ENCODE results near the gene SASS6. TPM values are rescaled to one million over a fixed set of nuclear protein-coding genes. Genes with fewer than 3 reads are reported as not detected.

The SASS6 gene
- total RNA-seq, 2 experiments from 2014 or later = 14.5 to 17.1 TPM

DNA sequence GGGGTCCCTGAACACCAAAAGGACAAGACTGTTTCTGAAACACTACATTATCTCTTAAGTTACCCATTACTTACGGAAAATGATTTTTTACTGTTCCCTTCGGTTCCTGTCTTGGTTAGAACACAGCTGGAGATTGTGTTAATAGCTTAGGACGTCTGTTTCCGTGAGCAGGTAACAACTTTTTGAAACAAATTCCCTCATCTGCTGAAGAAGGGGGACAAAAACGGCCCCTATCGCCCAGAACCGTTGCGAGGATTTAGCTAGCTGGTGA, 95.1 kb downstream of the SASS6 start:
- no peak for DNase-seq
- H3K27me3 Mint-ChIP-seq = no peaks in the 10 kb centered on the region
- no peaks in the 10 kb centered on the region for H3K9me3 Mint-ChIP-seq
- peaks cover 43% of the 10 kb centered on the region for H3K4me1 Mint-ChIP-seq
- H3K27ac Mint-ChIP-seq = peak overlapping the region; percentile 96
- ChIA-PET POLR2A (no interaction called here), CTCF (interaction anchor here (0.9 to 1.2 kb wide), 2 partner anchors 9 to 11 kb away, joined by 3 to 4 read pairs; no protein-coding TSS in a partner anchor)
- H3K4me3 Mint-ChIP-seq = peak overlapping the region; percentile 87
- H3K36me3 Mint-ChIP-seq (ENCODE audit: low read depth) = peaks cover 17% of the 10 kb centered on the region

DNA sequence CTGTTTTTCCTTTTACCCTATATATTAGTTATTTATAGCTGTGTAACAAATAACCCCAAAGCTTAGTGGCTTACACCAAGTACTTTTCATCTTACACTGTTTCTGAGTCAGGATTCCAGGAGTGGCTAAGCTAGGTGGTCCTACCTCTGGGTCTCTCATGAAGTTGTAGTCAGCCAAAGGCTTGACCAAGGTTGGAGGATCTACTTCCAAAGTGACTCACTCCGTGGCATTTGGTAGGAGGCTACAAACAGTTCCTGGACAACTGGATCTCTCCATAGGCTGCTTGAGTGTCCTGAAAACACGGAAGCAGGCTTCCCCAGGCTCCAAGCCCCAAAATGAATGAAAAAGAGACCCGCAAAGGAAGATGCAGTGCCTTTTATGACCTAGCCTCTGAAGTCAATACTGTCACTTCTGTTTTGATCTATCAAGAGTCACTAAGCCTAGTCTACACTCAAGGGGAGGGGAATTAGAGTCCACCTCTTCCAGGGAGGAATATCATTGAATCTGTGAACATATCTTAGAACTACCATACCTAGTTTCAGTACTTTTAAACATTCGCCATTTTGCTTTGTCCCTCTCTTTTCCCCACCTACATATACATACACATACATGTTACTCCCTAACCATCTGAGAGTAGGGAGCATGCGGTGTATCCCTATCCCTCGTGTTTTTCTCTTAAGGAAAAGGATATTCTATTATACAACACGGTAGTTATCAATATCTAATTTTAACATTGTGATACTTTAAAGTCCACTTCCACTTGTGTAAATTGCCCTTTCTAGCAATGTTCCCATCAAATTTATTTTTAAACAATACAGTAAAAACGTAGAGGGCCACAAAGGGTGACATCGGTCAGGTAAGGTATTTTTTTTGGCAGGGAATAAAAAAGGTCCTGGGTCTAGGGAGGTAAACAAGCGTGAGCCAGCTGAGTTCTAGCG, 95.7 kb downstream of the SASS6 start:
- POLR2A ChIA-PET = no interaction called here
- H3K36me3 Mint-ChIP-seq (ENCODE audit: low read depth) = peaks cover 17% of the 10 kb centered on the region
- H3K4me3 Mint-ChIP-seq = peak overlapping the region; percentile 87
- CTCF ChIA-PET = interaction anchor here (0.9 to 1.7 kb wide), 3 partner anchors 12 to 91 kb away, joined by 3 to 4 read pairs (median 3); no protein-coding TSS in a partner anchor
- H3K4me1 Mint-ChIP-seq = peaks cover 38% of the 10 kb centered on the region
- H3K27me3 Mint-ChIP-seq = no peaks in the 10 kb centered on the region
- H3K9me3 Mint-ChIP-seq = no peaks in the 10 kb centered on the region
- H3K27ac Mint-ChIP-seq = peak overlapping the region; percentile 96
- no peak for DNase-seq

DNA sequence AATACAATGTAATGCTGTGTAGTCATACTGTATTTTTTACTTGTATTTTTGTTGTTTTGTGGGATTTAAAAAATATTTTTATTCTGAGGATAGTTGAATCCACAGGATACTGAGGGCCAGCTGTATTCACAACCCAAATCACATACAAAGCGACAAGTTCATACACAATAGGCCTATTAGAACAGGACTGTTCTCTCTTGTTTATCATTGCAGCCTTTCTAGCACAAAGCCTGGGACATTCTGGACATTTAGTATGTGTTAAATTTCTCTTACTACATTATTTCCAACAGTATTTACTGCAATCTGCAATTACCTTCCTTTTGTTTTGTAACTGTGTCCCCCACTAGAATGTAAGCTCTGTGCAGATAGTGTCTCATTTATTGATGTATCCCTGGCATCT, 97.5 kb downstream of the SASS6 start:
- no peak overlapping the region for H3K27ac Mint-ChIP-seq
- no peaks in the 10 kb centered on the region for H3K27me3 Mint-ChIP-seq

DNA sequence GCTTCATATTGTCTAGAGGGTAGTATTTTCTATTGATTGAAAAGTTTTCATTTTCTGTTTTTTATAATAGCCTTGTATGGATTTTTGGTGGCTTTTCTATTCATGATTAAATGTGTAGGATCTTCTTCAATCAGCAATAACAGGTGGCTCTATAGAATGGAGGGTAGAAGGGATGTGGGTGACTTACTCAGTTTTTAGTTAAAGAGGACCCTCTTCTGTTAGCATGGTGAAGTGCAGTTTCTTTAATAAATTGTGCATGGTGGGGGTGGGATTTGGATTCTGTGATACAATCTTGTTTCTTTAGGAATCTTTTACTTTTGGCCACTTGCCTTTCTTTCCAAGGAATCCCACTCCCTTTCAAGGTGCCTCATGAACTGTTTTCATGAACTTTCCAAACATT, 98.3 kb downstream of the SASS6 start:
- CTCF ChIA-PET = interaction anchor here (1.2 kb wide), 1 partner anchor 239 kb away, joined by 3 read pairs; no protein-coding TSS in a partner anchor
- POLR2A ChIA-PET = no interaction called here
- Mint-ChIP-seq H3K4me3 (no peak overlapping the region), H3K27ac (no peak overlapping the region), H3K36me3 (ENCODE audit: low read depth) (peaks cover 11% of the 10 kb centered on the region), H3K27me3 (no peaks in the 10 kb centered on the region), H3K4me1 (peaks cover 23% of the 10 kb centered on the region), H3K9me3 (no peaks in the 10 kb centered on the region)
- DNase-seq = no peak

More for the DNA sequence above, 97.5 kb downstream of the SASS6 start:
- peaks cover 11% of the 10 kb centered on the region for H3K36me3 Mint-ChIP-seq (ENCODE audit: low read depth)
- no peak for DNase-seq
- no peak overlapping the region for H3K4me3 Mint-ChIP-seq
- POLR2A ChIA-PET = no interaction called here
- H3K9me3 Mint-ChIP-seq = no peaks in the 10 kb centered on the region
- CTCF ChIA-PET = interaction anchor here (1.7 kb wide), 1 partner anchor 14 kb away, joined by 4 read pairs; no protein-coding TSS in a partner anchor
- H3K4me1 Mint-ChIP-seq = peaks cover 27% of the 10 kb centered on the region

Other genes starting within 250 kb of the SASS6 start
- 10 to 100 TPM; 15.9 to 16.9 TPM for gene SLC35A3, start 162.9 kb downstream of the SASS6 start, total RNA-seq
- gene TRMT13, start 233 bp upstream of the SASS6 start, total RNA-seq = 10 to 100 TPM; 20.4 to 21.4 TPM
- gene LRRC39, start 45.3 kb upstream of the SASS6 start, total RNA-seq = under 1 TPM; 0.46 to 0.72 TPM
- 10 to 100 TPM; 10.3 to 10.7 TPM for gene DBT, start 116.9 kb upstream of the SASS6 start, total RNA-seq
- 10 to 100 TPM; 48.2 to 50.6 TPM for gene RTCA, start 133.3 kb upstream of the SASS6 start, total RNA-seq
- gene CDC14A, start 219.6 kb upstream of the SASS6 start, total RNA-seq = 10 to 100 TPM; 39.9 to 43.3 TPM